ENCODE measurements around the gene DCTN4. TPM values are rescaled to one million over a fixed set of nuclear protein-coding genes. Genes with fewer than 3 reads are reported as not detected.

The DCTN4 gene
- total RNA-seq = 10 to 100 TPM; 48.5 to 59.7 (median 49.3) TPM

- intact Hi-C loops (cut with DNase I) = loop anchor here (5.0 kb wide), 1 partner anchor 56 kb away; the partner anchor contains the start of gene RBM22
- Histone ChIP-seq H3K4me3 (peak within 1 kb of the TSS; percentile 62 to 91 (median 70)), H3K9me3 (no peaks in the 10 kb centered on the region), H3K27ac (replicated peaks in 1 of 4) (peak within 1 kb of the TSS; percentile 91 to 96 (median 94)), H3K27me3 (no peaks in the 10 kb centered on the region), H3K36me3 (peaks cover 15 to 26% (median 26%) of the 10 kb centered on the region in 4 donors), H3K4me1 (peaks cover 30 to 41% (median 35%) of the 10 kb centered on the region in 4 donors)
- TF ChIP-seq POLR2AphosphoS5 (IDR thresholded peaks at IDR 0.05) (peak; percentile 90 to 94), EP300 (IDR thresholded peaks at IDR 0.05) (no peak), POLR2A (IDR thresholded peaks at IDR 0.05; ENCODE audit: low read depth) (peak; percentile 37)
- peak; percentile 99 for DNase-seq (ENCODE audit: extremely low spot score)
- WGBS = 1% methylated on average over 43 of the region's 51 CpGs
These were observed at the start of gene DCTN4 for GRCh38 chr5:150758531-150759333. Gene DCTN4, minus strand, starts transcription at chr5:150759017. Its CDS starts 24 bp downstream, at chr5:150758993.

GRCh38 chr5:150804388-150804787 is 45.6 kb upstream of the DCTN4 start:
- TF ChIP-seq EP300 (IDR thresholded peaks at IDR 0.05) (no peak), POLR2A (IDR thresholded peaks at IDR 0.05; ENCODE audit: low read depth) (no peak), CTCF (IDR thresholded peaks at IDR 0.05) (no peak), POLR2AphosphoS5 (IDR thresholded peaks at IDR 0.05) (no peak)
- WGBS = 97% methylated on average over 6 of the region's 6 CpGs
- Histone ChIP-seq H3K36me3 (no peaks in the 10 kb centered on the region), H3K4me3 (no peak overlapping the region), H3K27ac (replicated peaks in 1 of 4) (no peak overlapping the region), H3K4me1 (peaks cover 0 to 13% (median 11%) of the 10 kb centered on the region in 4 donors), H3K27me3 (no peaks in the 10 kb centered on the region), H3K9me3 (no peaks in the 10 kb centered on the region)
- intact Hi-C loops (cut with DNase I) = no loop called here
- no peak for DNase-seq (ENCODE audit: extremely low spot score)

- no peak for DNase-seq (ENCODE audit: extremely low spot score)
- H3K27ac ChIP-seq (replicated peaks in 1 of 4) = peak overlapping the region; percentile 35 to 61 (median 54)
These were observed 42.5 kb upstream of the DCTN4 start for GRCh38 chr5:150801117-150801927.

GRCh38 chr5:150797384-150797783 is 38.6 kb upstream of the DCTN4 start:
- TF ChIP-seq POLR2AphosphoS5 (IDR thresholded peaks at IDR 0.05) (no peak), POLR2A (IDR thresholded peaks at IDR 0.05; ENCODE audit: low read depth) (no peak), EP300 (IDR thresholded peaks at IDR 0.05) (no peak), CTCF (IDR thresholded peaks at IDR 0.05) (no peak)
- Histone ChIP-seq H3K36me3 (peaks cover 13 to 32% (median 24%) of the 10 kb centered on the region in 4 donors), H3K4me3 (no peak overlapping the region), H3K4me1 (peaks cover 0 to 13% (median 11%) of the 10 kb centered on the region in 4 donors), H3K27ac (replicated peaks in 1 of 4) (no peak overlapping the region), H3K9me3 (no peaks in the 10 kb centered on the region), H3K27me3 (no peaks in the 10 kb centered on the region)
- DNase-seq (ENCODE audit: extremely low spot score) = no peak
- intact Hi-C loops (cut with DNase I) = no loop called here
- 100% methylated on average over 2 of the region's 2 CpGs for WGBS

More at GRCh38 chr5:150801117-150801927, 42.5 kb upstream of the DCTN4 start:
- peak in 1 of 2 donors; percentile 6 for TF ChIP-seq POLR2AphosphoS5 (IDR thresholded peaks at IDR 0.05)
- peak; percentile 17 to 52 (median 44) for TF ChIP-seq CTCF (IDR thresholded peaks at IDR 0.05)
- TF ChIP-seq POLR2A (IDR thresholded peaks at IDR 0.05; ENCODE audit: low read depth) = no peak
- WGBS = 11% methylated on average over 8 of the region's 15 CpGs
- Histone ChIP-seq H3K27me3 (no peaks in the 10 kb centered on the region), H3K4me3 (peak overlapping the region; percentile 38 to 54 (median 42)), H3K9me3 (no peaks in the 10 kb centered on the region), H3K4me1 (peaks cover 0 to 13% (median 11%) of the 10 kb centered on the region in 4 donors), H3K36me3 (peaks cover 3 to 20% (median 11%) of the 10 kb centered on the region in 4 donors)
- intact Hi-C loops (cut with DNase I) = loop anchor here (2.0 kb wide), 1 partner anchor 45 kb away; the partner anchor contains the start of gene IRGM
